BLaER1 (cell line): Measurements from ENCODE around the gene ACTL9.
A peak's percentile ranks its signal among the peaks of the same experiment; 100 is the strongest.

ENCODE experiments used
- H3K27ac ChIP-seq: shearing (Covaris generic); formaldehyde crosslinking; 2 replicates; pipeline ENCODE4 v1.8.1; 2022
- H3K27me3 ChIP-seq: shearing (Covaris generic); formaldehyde crosslinking; 2 replicates; pipeline ENCODE4 v1.8.1; 2022
- H3K36me3 ChIP-seq: shearing (Covaris generic); formaldehyde crosslinking; 2 replicates; pipeline ENCODE4 v1.8.1; 2022
- H3K4me1 ChIP-seq: shearing (Covaris generic); formaldehyde crosslinking; 2 replicates; pipeline ENCODE4 v1.8.1; 2022
- H3K4me2 ChIP-seq: shearing (Covaris generic); formaldehyde crosslinking; 2 replicates; pipeline ENCODE4 v1.8.1; 2022
- H3K4me3 ChIP-seq: shearing (Covaris generic); formaldehyde crosslinking; 2 replicates; pipeline ENCODE4 v1.8.1; 2022
- H3K9ac ChIP-seq: shearing (Covaris generic); formaldehyde crosslinking; 2 replicates; pipeline ENCODE4 v1.8.1; 2022
- H3K9me3 ChIP-seq: shearing (Covaris generic); formaldehyde crosslinking; 2 replicates; pipeline ENCODE4 v1.8.1; 2022
- H4K20me1 ChIP-seq: shearing (Covaris generic); formaldehyde crosslinking; 2 replicates; pipeline ENCODE4 v1.8.1; 2022
- Cebpa-rat ChIP-seq: shearing (Covaris generic); IDR thresholded peaks from 2 replicates; pipeline ENCODE4 v1.8.1; 2022

Gene ACTL9

DNA sequence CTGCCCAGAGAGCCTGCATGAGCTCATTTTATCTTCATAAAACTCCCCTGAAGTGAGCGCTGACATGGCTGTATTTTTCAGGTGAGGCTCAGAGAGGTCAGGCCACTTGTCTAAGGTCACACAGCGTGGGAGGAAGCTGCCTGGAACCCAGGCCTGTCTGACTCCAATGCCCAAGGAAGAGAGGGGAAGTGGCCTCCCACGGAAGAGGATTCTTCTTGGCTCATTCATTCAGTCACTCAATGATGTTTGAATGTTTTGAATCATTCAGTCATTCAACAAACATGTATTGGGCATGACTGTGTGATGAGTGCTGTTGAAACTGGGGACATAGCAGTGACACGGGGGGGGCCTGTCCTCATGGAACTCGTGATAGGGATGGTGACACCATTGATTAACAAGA is 12.0 kb downstream of the ACTL9 start:
- no peak overlapping the region for H3K4me3 ChIP-seq
- no peak overlapping the region for H3K4me2 ChIP-seq
- no peaks in the 10 kb centered on the region for H3K9me3 ChIP-seq
- H3K9ac ChIP-seq: no peak overlapping the region
- no peaks in the 10 kb centered on the region for H4K20me1 ChIP-seq
- H3K27me3 ChIP-seq: no peaks in the 10 kb centered on the region
- H3K36me3 ChIP-seq: no peaks in the 10 kb centered on the region
- H3K4me1 ChIP-seq: peaks cover 12% of the 10 kb centered on the region
- TF ChIP-seq Cebpa-rat: no peak
- no peak overlapping the region for H3K27ac ChIP-seq

DNA sequence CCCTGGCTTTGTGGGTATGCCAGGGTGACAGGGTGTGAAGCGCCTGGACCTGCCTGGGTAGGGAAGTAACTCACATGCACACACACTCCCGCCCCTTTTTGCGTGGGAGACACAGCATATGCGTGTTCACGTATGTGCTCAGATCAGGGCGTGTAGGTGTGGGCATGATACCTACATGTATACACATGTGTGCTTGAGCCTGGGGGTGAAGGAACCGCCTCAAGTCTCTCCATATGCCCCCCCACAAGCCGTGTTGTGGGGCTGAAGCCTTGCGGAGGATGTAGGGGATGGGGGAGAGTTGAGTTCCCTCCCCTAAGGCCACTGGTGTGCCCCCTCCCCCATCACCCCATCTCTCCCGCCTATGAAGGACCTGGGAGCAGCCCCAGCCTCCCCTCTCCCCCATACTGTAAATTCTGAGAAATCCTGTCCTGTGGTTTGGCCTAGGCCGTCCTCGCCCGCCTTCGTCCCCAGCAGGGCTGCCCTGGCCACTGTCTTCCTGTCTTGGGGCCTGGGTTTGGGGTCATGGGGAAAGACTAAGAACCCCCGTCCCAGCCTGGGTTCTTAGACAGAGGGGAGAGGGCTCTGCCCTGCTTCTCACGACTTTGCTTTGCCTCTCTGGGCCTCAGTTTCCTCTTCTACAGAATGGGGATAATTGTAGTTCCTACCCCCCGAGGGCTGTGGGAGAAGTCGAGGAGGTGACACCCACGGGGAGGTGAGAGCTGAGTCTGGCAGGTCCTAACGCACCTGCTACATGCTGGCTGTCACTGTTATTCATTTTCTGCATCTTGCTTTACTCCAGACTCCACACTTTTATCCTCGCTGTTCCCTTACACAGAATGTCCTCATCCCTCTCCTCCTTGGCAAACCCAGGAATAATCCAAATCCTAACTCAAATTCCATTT is 14.3 kb downstream of the ACTL9 start:
- Histone ChIP-seq H3K27me3 (no peaks in the 10 kb centered on the region), H4K20me1 (no peaks in the 10 kb centered on the region), H3K9ac (no peak overlapping the region), H3K4me3 (no peak overlapping the region), H3K36me3 (no peaks in the 10 kb centered on the region), H3K4me2 (no peak overlapping the region), H3K9me3 (no peaks in the 10 kb centered on the region), H3K27ac (no peak overlapping the region), H3K4me1 (peaks cover 17% of the 10 kb centered on the region)
- no peak for TF ChIP-seq Cebpa-rat

DNA sequence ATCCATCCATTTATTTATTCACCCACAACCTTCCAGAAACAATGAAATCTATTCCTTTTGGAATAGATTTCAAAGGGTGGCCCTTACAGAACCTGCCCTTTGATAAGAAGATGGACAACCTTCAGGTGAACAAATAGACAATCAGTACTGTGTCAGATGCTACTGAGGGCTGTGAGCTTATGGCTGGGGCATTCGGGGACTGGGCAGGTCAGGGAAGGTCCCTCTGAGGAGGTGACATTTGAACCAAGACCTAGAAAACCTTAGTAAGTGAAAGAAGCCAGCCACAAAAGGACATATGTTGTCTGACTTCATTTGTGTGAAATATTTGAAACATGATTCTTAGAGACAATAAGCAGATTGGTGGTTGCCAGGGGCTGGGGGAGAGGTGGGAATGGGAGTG is 15.7 kb downstream of the ACTL9 start:
- no peaks in the 10 kb centered on the region for H3K27me3 ChIP-seq
- H3K9me3 ChIP-seq: no peaks in the 10 kb centered on the region
- no peak overlapping the region for H3K27ac ChIP-seq
- H3K4me2 ChIP-seq: no peak overlapping the region
- H3K9ac ChIP-seq: no peak overlapping the region
- no peak overlapping the region for H3K4me3 ChIP-seq
- peaks cover 17% of the 10 kb centered on the region for H3K4me1 ChIP-seq
- TF ChIP-seq Cebpa-rat: no peak
- H4K20me1 ChIP-seq: no peaks in the 10 kb centered on the region
- H3K36me3 ChIP-seq: no peaks in the 10 kb centered on the region

DNA sequence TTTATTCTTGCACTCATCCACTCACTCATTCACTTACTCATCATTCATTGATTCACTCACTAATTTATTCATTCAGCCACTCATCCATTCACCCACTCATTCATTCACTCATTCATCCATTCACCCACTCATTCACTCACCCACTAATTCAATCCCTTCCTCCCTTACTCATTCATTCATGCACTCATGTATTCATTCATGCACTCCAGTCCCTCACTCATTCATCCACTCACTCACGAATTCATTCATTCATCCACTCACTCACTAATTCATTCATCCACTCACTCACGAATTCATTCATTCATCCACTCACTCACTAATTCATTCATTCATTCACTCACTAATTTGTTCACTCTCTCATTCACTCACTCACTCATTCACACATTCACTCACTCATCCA is 16.1 kb downstream of the ACTL9 start:
- Histone ChIP-seq H3K27me3 (no peaks in the 10 kb centered on the region), H3K36me3 (no peaks in the 10 kb centered on the region), H3K27ac (no peak overlapping the region), H3K4me3 (no peak overlapping the region), H3K4me1 (peaks cover 17% of the 10 kb centered on the region), H3K9me3 (no peaks in the 10 kb centered on the region), H3K4me2 (no peak overlapping the region), H3K9ac (no peak overlapping the region), H4K20me1 (no peaks in the 10 kb centered on the region)
- TF ChIP-seq Cebpa-rat: no peak

DNA sequence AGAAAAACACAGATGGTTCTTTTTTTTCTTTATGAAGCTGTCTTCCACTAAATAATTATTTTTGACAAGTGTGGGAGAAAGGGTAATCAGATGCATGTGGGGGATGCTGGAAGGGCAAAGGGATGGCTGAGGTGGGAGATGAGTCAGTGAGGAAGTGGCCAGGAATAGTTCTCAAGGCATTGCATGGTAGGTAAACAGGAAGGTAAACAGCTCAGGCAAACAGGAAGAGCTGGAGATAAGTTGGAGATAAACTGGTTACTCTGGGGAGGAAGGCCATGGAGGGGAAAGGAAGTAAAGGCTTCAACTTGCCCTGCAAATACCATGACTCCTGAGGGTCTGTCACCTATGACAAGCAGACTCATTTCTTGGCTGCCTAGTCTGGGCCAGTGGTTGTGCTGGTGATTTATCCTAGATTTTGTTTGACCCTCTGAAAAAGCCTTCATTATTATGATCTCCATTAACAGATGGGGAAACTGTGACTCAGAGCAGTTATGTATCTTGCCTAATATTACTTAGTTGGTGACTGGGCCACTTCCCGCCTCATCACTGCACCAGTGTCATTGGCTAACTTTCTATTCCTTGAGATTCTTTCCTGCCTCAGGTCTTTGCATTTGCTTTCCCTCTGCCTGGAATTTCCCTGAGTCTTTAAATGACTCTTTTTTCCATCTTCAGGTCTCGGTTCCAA is 17.1 kb downstream of the ACTL9 start:
- H3K27me3 ChIP-seq: no peaks in the 10 kb centered on the region
- H3K27ac ChIP-seq: no peak overlapping the region
- no peak overlapping the region for H3K9ac ChIP-seq
- H3K4me2 ChIP-seq: peak overlapping the region; percentile 55
- no peaks in the 10 kb centered on the region for H4K20me1 ChIP-seq
- H3K4me1 ChIP-seq: peaks cover 17% of the 10 kb centered on the region
- no peaks in the 10 kb centered on the region for H3K36me3 ChIP-seq
- no peak for TF ChIP-seq Cebpa-rat
- H3K4me3 ChIP-seq: no peak overlapping the region
- no peaks in the 10 kb centered on the region for H3K9me3 ChIP-seq

DNA sequence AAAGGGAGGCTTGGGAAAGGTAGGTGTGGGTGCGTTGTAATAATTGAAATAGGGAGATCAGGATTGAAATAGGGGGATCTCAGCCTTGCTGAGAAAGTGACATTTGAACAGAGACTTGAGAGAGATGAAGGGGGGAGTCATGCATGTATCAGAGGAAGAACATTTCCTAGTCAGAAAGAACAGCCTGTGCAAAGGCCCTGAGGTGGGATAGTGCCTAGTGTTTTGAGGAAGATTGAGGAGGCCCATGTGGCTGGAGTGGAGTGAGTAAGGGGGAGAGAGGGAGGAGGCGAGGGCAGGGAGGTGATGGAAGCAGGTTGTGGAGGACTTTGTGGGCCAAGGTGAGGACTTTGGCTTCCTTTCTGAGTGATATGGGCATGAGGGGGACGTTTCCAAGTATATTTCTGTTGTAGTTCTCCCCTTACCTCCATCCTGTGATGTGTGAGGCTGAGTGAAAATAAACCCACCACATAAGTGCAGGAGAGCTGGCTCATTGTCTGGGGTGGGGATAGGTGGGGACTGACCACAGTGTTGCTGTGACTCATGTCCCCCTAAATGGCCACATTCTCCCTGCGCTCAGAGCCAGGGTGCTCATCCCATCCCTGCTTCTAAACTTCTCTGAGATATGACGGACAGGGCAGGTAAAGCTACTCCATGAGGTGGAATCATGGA is 17.8 kb downstream of the ACTL9 start:
- H3K4me1 ChIP-seq: peaks cover 17% of the 10 kb centered on the region
- no peaks in the 10 kb centered on the region for H3K36me3 ChIP-seq
- H3K9ac ChIP-seq: no peak overlapping the region
- H3K27me3 ChIP-seq: no peaks in the 10 kb centered on the region
- H3K9me3 ChIP-seq: no peaks in the 10 kb centered on the region
- no peak overlapping the region for H3K4me3 ChIP-seq
- H3K27ac ChIP-seq: no peak overlapping the region
- TF ChIP-seq Cebpa-rat: no peak
- H3K4me2 ChIP-seq: no peak overlapping the region
- no peaks in the 10 kb centered on the region for H4K20me1 ChIP-seq

DNA sequence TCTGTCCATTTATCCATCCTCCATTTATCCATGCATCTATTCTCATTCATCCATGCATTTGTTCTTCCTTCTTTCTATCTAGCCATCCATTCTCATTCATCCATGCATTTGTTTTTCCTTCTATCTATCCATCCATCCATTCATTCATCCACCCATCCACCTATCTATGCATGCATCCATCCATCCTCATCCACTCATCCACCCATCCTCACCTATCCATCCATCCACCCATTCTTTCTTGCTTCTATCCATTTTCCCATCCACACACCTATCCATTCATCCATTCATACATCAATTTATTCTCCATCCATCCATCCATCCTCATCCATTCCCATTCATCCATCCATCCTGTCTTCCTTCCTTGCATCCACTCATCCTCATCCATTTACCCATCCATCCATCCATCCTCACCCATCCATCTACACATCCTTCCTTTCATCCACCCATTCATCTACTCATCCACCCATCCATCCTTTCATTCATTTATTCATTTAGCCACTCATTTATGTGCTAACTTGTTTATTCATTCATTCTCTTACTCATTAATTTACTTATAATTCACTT is 20.3 kb downstream of the ACTL9 start:
- no peaks in the 10 kb centered on the region for H4K20me1 ChIP-seq
- no peak overlapping the region for H3K4me3 ChIP-seq
- no peaks in the 10 kb centered on the region for H3K9me3 ChIP-seq
- H3K4me1 ChIP-seq: peaks cover 29% of the 10 kb centered on the region
- no peak overlapping the region for H3K4me2 ChIP-seq
- no peak overlapping the region for H3K9ac ChIP-seq
- H3K27ac ChIP-seq: no peak overlapping the region
- H3K36me3 ChIP-seq: no peaks in the 10 kb centered on the region
- no peak for TF ChIP-seq Cebpa-rat
- H3K27me3 ChIP-seq: no peaks in the 10 kb centered on the region

DNA sequence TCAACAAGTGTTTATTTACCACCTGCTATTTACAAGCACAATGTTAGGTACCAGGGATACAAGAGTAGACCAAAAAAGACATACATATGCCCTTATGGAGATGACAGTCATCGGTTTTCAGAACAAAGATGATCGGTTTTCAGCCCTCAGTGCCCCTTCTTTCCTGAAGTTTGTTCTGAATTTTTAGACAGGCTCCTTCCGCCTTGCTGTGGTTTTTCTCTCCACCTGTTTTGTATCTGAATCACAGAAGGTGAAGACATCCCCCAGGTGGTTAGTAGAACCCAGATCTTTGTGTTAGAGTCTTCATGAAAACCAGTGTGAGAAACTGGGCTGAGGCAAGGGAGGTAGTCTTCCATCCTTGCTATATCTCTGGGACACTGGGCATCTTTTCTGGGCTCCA is 23.5 kb downstream of the ACTL9 start:
- Histone ChIP-seq H3K36me3 (no peaks in the 10 kb centered on the region), H3K4me3 (no peak overlapping the region), H3K27me3 (no peaks in the 10 kb centered on the region), H3K4me1 (peaks cover 40% of the 10 kb centered on the region), H4K20me1 (no peaks in the 10 kb centered on the region), H3K27ac (no peak overlapping the region), H3K9me3 (no peaks in the 10 kb centered on the region), H3K9ac (no peak overlapping the region), H3K4me2 (peak overlapping the region; percentile 8; the same call in 1 of the 2 replicates)
- TF ChIP-seq Cebpa-rat: no peak

DNA sequence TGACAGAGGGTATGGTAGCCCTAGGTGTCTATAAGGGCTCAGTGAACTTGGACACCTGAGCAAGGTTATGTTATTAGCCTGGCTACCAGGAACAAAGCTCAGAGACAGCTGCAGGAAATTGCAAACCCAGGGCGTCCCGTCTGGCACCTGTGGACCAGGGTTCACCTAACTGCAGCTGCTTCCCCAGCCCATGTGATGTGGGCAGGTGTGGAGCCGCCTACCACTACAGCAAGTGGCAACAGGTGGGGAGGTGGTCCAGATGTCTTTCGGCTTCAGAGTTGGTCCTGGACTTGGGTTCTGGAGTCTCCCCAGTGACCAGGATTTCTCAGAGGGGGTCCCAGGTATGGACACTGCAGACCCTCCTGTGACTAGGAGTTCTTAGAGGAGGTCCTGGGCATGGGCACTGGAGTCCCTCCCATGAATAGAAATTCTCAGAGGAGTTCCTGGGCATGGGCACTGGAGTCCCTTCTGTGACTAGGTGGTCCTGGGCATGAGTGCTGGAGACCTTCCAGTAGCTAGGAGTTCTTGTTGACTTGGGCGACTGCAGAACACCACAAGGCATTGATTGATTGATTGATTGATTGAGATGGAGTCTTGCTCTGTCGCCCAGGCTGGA is 25.2 kb downstream of the ACTL9 start:
- no peaks in the 10 kb centered on the region for H3K9me3 ChIP-seq
- no peaks in the 10 kb centered on the region for H3K27me3 ChIP-seq
- H3K27ac ChIP-seq: no peak overlapping the region
- TF ChIP-seq Cebpa-rat: no peak
- peak overlapping the region; percentile 29; the same call in 1 of the 2 replicates for H3K4me2 ChIP-seq
- no peaks in the 10 kb centered on the region for H4K20me1 ChIP-seq
- no peak overlapping the region for H3K9ac ChIP-seq
- no peak overlapping the region for H3K4me3 ChIP-seq
- peaks cover 57% of the 10 kb centered on the region for H3K4me1 ChIP-seq
- no peaks in the 10 kb centered on the region for H3K36me3 ChIP-seq
